SK-N-SH (cell line): ENCODE data around the gene DEFB129. TPM values are rescaled to one million over a fixed set of nuclear protein-coding genes. Genes with fewer than 3 reads are reported as not detected.
"Not testable (repeated sequence)": the region's sequence is repeated elsewhere in the genome, so short reads cannot be mapped to it uniquely, and the experiment has no call there.

ENCODE experiments used
- CTCF ChIA-PET: fragments of 300-600, 350-600 bp; formaldehyde crosslinking; extraction: SDS; loops from one replicate; lab custom pipeline; 2021; lab: Yijun Ruan, JAX
- POLR2A ChIA-PET: fragments of 350-600 bp; sonication (Branson Sonifier 250); formaldehyde crosslinking; extraction: SDS; loops from one replicate; lab custom pipeline; 2020; ENCODE audit warnings: antibody characterized with exemption, inconsistent platforms; lab: Yijun Ruan, JAX
- DNase-seq: peaks from one replicate; pipeline ENCODE4 v3.0.0; 2012
- H2AFZ ChIP-seq: fragments of 200-600 bp; sonication (generic); 2 replicates; pipeline ENCODE4 v1.8.1; 2016; ENCODE audit warnings: antibody characterized with exemption, mild to moderate bottlenecking, low read depth
- H3F3A ChIP-seq: fragments of 200-600 bp; sonication (generic); replicated peaks from 2 replicates; pipeline ENCODE3; 2016; ENCODE audit warnings: antibody characterized with exemption, mild to moderate bottlenecking; ENCODE audit not compliant: insufficient read depth
- H3K27ac ChIP-seq, 2 experiments: fragments of 200-500 bp in 1 of 2; fragments of 200-600 bp in 1 of 2; sonication (Bioruptor generic) in 1 of 2; sonication (generic), shearing (Covaris generic) in 1 of 2; 2 replicates each; pipeline versions ENCODE4 v1.5.1 to v1.6.1; 2014 to 2016; ENCODE audit warnings: low read depth in 2 of 2, inconsistent platforms in 1 of 2, low read length in 1 of 2, mild to moderate bottlenecking in 1 of 2, mixed read lengths in 1 of 2
- H3K27me3 ChIP-seq: fragments of 200-600 bp; sonication (generic), shearing (Covaris generic); 2 replicates; pipeline ENCODE4 v1.6.1; 2016; ENCODE audit warnings: mixed run types; ENCODE audit not compliant: insufficient read depth
- H3K36me3 ChIP-seq, 2 experiments: fragments of 200-500 bp in 1 of 2; fragments of 200-600 bp in 1 of 2; sonication (Bioruptor generic) in 1 of 2; sonication (generic) in 1 of 2; replicated peaks in 1 of 2; 2 replicates each; pipeline versions ENCODE3 to v1.5.1; 2014 to 2016; ENCODE audit warnings: low read length in 1 of 2, mild to moderate bottlenecking in 1 of 2; ENCODE audit not compliant: insufficient read depth in 2 of 2, control insufficient read depth in 1 of 2
- H3K4me1 ChIP-seq, 2 experiments: fragments of 200-500 bp in 1 of 2; fragments of 200-600 bp in 1 of 2; sonication (Bioruptor generic) in 1 of 2; sonication (generic), shearing (Covaris generic) in 1 of 2; 2 replicates each; pipeline versions ENCODE4 v1.5.1 to v1.6.1; 2014 to 2016; ENCODE audit warnings: low read depth in 1 of 2, low read length in 1 of 2, mixed run types in 1 of 2; ENCODE audit not compliant: insufficient read depth in 2 of 2, control insufficient read depth in 1 of 2
- H3K4me2 ChIP-seq: fragments of 200-600 bp; sonication (generic), shearing (Covaris generic); 2 replicates; pipeline ENCODE4 v1.6.1; 2017; ENCODE audit warnings: mixed run types
- H3K4me3 ChIP-seq, 2 experiments: fragments of 200-500 bp in 1 of 2; fragments of 200-600 bp in 1 of 2; sonication (Bioruptor generic) in 1 of 2; sonication (generic), shearing (Covaris generic) in 1 of 2; 2 replicates each; pipeline versions ENCODE4 v1.5.1 to v1.8.1; 2014 to 2016; ENCODE audit warnings: low read depth in 2 of 2, inconsistent platforms in 1 of 2, low read length in 1 of 2, mild to moderate bottlenecking in 1 of 2, mixed read lengths in 1 of 2, moderate library complexity in 1 of 2
- H3K79me2 ChIP-seq: fragments of 200-600 bp; sonication (generic); 2 replicates; pipeline ENCODE4 v1.8.1; 2017; ENCODE audit warnings: mild to moderate bottlenecking; ENCODE audit not compliant: insufficient read depth
- H3K9ac ChIP-seq: fragments of 200-600 bp; sonication (generic); 2 replicates; pipeline ENCODE4 v1.6.1; 2017; ENCODE audit warnings: mixed run types
- H3K9me2 ChIP-seq: fragments of 200-600 bp; sonication (generic); 2 replicates; pipeline ENCODE4 v1.6.1; 2017; ENCODE audit warnings: mixed run types
- H3K9me3 ChIP-seq: fragments of 200-600 bp; sonication (generic); 2 replicates; pipeline ENCODE4 v1.6.1; 2017; ENCODE audit warnings: mixed run types, mild to moderate bottlenecking, moderate library complexity
- H4K20me1 ChIP-seq: fragments of 200-600 bp; sonication (generic); 2 replicates; pipeline ENCODE4 v1.6.1; 2017; ENCODE audit warnings: mild to moderate bottlenecking, mixed run types; ENCODE audit not compliant: insufficient read depth
- ELF1 ChIP-seq: IDR thresholded peaks from 2 replicates; pipeline ENCODE4 v1.4.0; 2012
- FOXJ3 ChIP-seq: sonication (generic); formaldehyde crosslinking; IDR thresholded peaks from 2 replicates; pipeline ENCODE4 v1.5.1; 2020; ENCODE audit warnings: mild to moderate bottlenecking, missing genetic modification reagents
- GABPA ChIP-seq: IDR thresholded peaks from 2 replicates; pipeline ENCODE4 v1.4.0; 2012; ENCODE audit warnings: low read depth, mild to moderate bottlenecking
- GATA2 ChIP-seq: sonication (generic); formaldehyde crosslinking; IDR thresholded peaks from 2 replicates; pipeline ENCODE4 v1.5.0; 2020; ENCODE audit warnings: mild to moderate bottlenecking, missing genetic modification reagents
- MXI1 ChIP-seq: IDR thresholded peaks from 2 replicates; pipeline ENCODE4 v1.6.1; 2012; ENCODE audit warnings: mild to moderate bottlenecking, low read depth, low read length, improper control_type of control experiment
- POLR2AphosphoS5 ChIP-seq: IDR thresholded peaks from 2 replicates; pipeline ENCODE4 v1.6.1; 2012; ENCODE audit warnings: low read depth, low read length
- RAD21 ChIP-seq: IDR thresholded peaks from 2 replicates; pipeline ENCODE4 v1.6.1; 2012; ENCODE audit warnings: mild to moderate bottlenecking, low read length
- RFX5 ChIP-seq: IDR thresholded peaks from 2 replicates; pipeline ENCODE4 v1.6.1; 2012; ENCODE audit warnings: mild to moderate bottlenecking, improper control_type of control experiment, low read length
- SIN3A ChIP-seq: IDR thresholded peaks from 2 replicates; pipeline ENCODE4 v1.6.1; 2012; ENCODE audit warnings: low read depth, mild to moderate bottlenecking, low read length, moderate library complexity, borderline replicate concordance
- TAF1 ChIP-seq: IDR thresholded peaks from 2 replicates; pipeline ENCODE4 v1.6.1; 2012; ENCODE audit warnings: low read depth, mild to moderate bottlenecking, low read length, moderate library complexity, borderline replicate concordance
- TEAD4 ChIP-seq: IDR thresholded peaks from 2 replicates; pipeline ENCODE4 v1.4.0; 2012; ENCODE audit warnings: mild to moderate bottlenecking, borderline replicate concordance; ENCODE audit not compliant: insufficient read depth
- WGBS: methylation state at CpG from one replicate; pipeline ENCODE4 v1.1.6; 2017; ENCODE audit warnings: low lambda C conversion rate; 5-methylcytosine and 5-hydroxymethylcytosine counted together
- polyA plus RNA-seq, 3 experiments: library from polyadenylated mRNA; depleted of rRNA; stranded (reverse); fragments of >200 nt; gene quantifications; 2 replicates each; pipeline ENCODE4 v1.2.3, GENCODE V29; 2012
- TF ChIP-seq, protein P1 (sequence below): IDR thresholded peaks from 2 replicates; pipeline ENCODE4 v1.4.0; 2012; ENCODE audit warnings: low read depth, borderline replicate concordance
- TF ChIP-seq, protein P2 (sequence below): fragments of 150-350 bp; IDR thresholded peaks from 2 replicates; pipeline ENCODE4 v1.6.1; 2016; ENCODE audit warnings: mild to moderate bottlenecking, low read depth, low read length
- TF ChIP-seq, protein P3 (sequence below): IDR thresholded peaks from 2 replicates; pipeline ENCODE4 v1.4.0; 2012; ENCODE audit warnings: low read depth, borderline replicate concordance
- TF ChIP-seq, protein P4 (sequence below): IDR thresholded peaks from 2 replicates; pipeline ENCODE4 v1.6.1; 2012; ENCODE audit warnings: mild to moderate bottlenecking, low read depth, low read length, moderate library complexity

DEFB129 gene
- polyA plus RNA-seq, 1 of the 3 experiments (the other 2 are of a cell fraction) = not detected

DNA sequence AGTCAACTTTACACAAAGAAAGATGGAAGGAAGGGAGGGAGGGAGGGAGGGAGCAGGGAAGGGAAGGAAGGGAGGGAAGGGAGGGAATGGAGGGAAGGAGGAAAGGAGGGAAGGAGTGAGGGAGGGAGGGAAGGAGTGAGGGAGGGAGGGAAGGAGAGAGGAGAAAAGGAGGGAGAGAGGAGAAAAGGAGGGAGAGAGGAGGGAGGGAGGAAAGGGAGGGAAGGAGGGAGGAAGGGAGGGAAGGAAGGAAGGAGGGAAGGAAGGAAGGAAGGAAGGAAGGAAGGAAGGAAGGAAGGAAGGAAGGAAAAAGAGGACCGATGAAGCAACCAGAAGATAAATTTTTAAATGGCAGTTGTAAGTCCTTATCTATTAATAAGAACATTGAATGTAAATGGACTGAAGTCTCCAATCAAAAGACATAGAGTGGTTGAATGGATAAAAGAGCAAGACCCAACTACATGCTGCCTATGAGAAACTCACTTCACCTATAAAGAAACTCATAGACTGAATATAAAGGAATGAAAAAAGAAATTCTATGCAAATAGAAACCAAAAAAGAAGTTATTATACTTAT is 5.7 kb upstream of the DEFB129 start:
- no peak overlapping the region for H3K27ac ChIP-seq
- no peaks in the 10 kb centered on the region for H3K4me1 ChIP-seq
- CTCF ChIA-PET = no interaction called here
- no peaks in the 10 kb centered on the region for H3F3A ChIP-seq
- H2AFZ ChIP-seq = no peak overlapping the region
- POLR2A ChIA-PET = no interaction called here
- H3K9ac ChIP-seq = no peak overlapping the region
- no peak for DNase-seq
- H3K4me3 ChIP-seq = no peak overlapping the region
- H3K9me2 ChIP-seq = no peaks in the 10 kb centered on the region
- TF ChIP-seq TAF1 (no peak), GATA2 (CRISPR knock-in tag) (no peak), GABPA (no peak), FOXJ3 (CRISPR knock-in tag) (no peak), ELF1 (no peak), MXI1 (no peak), RAD21 (no peak), SIN3A (no peak), TEAD4 (no peak), RFX5 (no peak), POLR2AphosphoS5 (no peak)
- TF ChIP-seq, protein P1, sequence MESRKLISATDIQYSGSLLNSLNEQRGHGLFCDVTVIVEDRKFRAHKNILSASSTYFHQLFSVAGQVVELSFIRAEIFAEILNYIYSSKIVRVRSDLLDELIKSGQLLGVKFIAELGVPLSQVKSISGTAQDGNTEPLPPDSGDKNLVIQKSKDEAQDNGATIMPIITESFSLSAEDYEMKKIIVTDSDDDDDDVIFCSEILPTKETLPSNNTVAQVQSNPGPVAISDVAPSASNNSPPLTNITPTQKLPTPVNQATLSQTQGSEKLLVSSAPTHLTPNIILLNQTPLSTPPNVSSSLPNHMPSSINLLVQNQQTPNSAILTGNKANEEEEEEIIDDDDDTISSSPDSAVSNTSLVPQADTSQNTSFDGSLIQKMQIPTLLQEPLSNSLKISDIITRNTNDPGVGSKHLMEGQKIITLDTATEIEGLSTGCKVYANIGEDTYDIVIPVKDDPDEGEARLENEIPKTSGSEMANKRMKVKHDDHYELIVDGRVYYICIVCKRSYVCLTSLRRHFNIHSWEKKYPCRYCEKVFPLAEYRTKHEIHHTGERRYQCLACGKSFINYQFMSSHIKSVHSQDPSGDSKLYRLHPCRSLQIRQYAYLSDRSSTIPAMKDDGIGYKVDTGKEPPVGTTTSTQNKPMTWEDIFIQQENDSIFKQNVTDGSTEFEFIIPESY = no peak
- TF ChIP-seq, protein P2, sequence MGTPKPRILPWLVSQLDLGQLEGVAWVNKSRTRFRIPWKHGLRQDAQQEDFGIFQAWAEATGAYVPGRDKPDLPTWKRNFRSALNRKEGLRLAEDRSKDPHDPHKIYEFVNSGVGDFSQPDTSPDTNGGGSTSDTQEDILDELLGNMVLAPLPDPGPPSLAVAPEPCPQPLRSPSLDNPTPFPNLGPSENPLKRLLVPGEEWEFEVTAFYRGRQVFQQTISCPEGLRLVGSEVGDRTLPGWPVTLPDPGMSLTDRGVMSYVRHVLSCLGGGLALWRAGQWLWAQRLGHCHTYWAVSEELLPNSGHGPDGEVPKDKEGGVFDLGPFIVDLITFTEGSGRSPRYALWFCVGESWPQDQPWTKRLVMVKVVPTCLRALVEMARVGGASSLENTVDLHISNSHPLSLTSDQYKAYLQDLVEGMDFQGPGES = no peak
- TF ChIP-seq, protein P3, sequence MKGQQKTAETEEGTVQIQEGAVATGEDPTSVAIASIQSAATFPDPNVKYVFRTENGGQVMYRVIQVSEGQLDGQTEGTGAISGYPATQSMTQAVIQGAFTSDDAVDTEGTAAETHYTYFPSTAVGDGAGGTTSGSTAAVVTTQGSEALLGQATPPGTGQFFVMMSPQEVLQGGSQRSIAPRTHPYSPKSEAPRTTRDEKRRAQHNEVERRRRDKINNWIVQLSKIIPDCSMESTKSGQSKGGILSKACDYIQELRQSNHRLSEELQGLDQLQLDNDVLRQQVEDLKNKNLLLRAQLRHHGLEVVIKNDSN = no peak
- TF ChIP-seq, protein P4, sequence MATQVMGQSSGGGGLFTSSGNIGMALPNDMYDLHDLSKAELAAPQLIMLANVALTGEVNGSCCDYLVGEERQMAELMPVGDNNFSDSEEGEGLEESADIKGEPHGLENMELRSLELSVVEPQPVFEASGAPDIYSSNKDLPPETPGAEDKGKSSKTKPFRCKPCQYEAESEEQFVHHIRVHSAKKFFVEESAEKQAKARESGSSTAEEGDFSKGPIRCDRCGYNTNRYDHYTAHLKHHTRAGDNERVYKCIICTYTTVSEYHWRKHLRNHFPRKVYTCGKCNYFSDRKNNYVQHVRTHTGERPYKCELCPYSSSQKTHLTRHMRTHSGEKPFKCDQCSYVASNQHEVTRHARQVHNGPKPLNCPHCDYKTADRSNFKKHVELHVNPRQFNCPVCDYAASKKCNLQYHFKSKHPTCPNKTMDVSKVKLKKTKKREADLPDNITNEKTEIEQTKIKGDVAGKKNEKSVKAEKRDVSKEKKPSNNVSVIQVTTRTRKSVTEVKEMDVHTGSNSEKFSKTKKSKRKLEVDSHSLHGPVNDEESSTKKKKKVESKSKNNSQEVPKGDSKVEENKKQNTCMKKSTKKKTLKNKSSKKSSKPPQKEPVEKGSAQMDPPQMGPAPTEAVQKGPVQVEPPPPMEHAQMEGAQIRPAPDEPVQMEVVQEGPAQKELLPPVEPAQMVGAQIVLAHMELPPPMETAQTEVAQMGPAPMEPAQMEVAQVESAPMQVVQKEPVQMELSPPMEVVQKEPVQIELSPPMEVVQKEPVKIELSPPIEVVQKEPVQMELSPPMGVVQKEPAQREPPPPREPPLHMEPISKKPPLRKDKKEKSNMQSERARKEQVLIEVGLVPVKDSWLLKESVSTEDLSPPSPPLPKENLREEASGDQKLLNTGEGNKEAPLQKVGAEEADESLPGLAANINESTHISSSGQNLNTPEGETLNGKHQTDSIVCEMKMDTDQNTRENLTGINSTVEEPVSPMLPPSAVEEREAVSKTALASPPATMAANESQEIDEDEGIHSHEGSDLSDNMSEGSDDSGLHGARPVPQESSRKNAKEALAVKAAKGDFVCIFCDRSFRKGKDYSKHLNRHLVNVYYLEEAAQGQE = no peak
- no peaks in the 10 kb centered on the region; the same call in 1 of the 2 replicates for H3K27me3 ChIP-seq
- no peaks in the 10 kb centered on the region for H3K9me3 ChIP-seq
- H3K4me2 ChIP-seq = no peak overlapping the region
- H3K36me3 ChIP-seq = no peaks in the 10 kb centered on the region
- H3K79me2 ChIP-seq = no peaks in the 10 kb centered on the region
- no peaks in the 10 kb centered on the region for H4K20me1 ChIP-seq
- WGBS = 8% methylated on average over 1 of the region's 1 CpG

DNA sequence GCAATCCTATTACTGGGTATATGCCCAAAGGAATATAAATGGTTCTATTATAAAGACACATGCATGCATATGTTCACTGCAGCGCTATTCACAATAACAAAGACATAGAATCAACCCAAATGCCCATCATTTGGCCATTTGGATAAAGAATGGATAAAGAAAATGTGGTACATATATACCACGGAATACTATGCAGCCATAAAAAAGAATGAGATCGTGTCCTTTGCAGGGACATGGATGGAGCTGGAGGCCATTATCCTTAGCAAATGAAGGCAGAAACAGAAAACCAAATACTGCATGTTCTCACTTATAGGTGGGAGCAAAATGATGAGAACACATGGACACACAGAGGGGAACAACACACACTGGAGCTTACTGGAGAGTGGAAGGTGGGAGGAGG is 1.2 kb upstream of the DEFB129 start:
- H4K20me1 ChIP-seq, H3K27me3 ChIP-seq, H3K79me2 ChIP-seq, H3K27ac ChIP-seq, H3K36me3 ChIP-seq, H3F3A ChIP-seq, DNase-seq, H3K4me1 ChIP-seq, H2AFZ ChIP-seq, H3K9me3 ChIP-seq, H3K9me2 ChIP-seq, H3K4me2 ChIP-seq, POLR2A ChIA-PET, H3K4me3 ChIP-seq, H3K9ac ChIP-seq: not testable (repeated sequence)
- WGBS = 19% methylated on average over 3 of the region's 3 CpGs
- CTCF ChIA-PET = interaction anchor here (1.0 to 1.7 kb wide), 2 partner anchors 12 to 41 kb away, joined by 3 to 6 read pairs; no protein-coding TSS in a partner anchor
